RPMI8226 (cell line): ENCODE results near the gene TMEM239.
A peak's percentile ranks its signal among the peaks of the same experiment; 100 is the strongest.
"Not testable (repeated sequence)": the region's sequence is repeated elsewhere in the genome, so short reads cannot be mapped to it uniquely, and the experiment has no call there.

Experiments
- DNase-seq: peaks from one replicate; pipeline ENCODE4 v3.0.0-alpha.2; 2015

The TMEM239 gene

DNA sequence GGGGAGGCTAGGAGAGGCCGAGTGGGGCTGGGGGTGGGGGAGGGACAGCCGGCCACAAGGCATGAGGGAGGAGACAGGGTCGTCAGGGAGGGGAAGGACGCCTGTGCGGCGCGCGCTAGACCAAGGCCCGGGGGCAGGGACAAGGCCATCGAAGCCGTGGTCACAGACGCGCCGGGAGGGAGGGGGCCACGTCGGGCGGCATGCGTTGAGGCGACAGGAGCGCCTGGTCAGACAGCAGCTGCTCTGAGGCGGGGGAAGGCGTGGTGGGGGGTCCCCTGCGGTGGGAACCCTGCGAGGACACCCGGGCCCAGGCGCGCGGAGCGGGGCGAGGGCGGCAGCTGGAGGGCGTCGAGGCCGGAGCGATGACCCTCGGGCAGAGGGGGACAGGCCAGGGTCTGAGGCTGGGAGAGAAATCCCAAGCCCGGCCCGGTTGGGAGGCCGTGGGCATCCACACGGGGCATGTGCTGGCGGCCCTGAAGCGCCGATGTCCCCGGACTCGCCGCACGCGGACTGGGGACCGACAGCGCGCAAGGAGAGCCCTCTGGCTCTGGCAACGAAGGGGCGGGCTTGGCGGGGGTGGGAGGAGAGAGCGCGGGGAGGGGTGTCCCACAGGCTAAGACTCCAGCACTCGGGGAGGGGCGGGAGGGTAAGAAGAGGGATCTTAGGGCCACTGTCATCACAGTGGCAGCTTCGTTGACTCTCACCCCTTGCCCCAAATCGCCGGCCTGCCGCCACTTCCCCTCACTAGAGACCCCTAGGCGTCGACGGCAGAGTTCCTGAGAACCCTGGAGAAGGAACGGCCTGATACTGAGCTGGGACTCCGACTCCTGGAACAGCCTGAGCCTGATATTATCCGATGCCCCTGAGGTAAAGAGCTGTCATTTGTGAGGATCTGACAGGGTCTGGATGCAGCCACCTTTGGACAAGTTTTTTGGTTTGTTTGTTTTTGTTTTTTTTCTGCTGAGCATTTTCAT, 5.0 kb downstream of the TMEM239 start:
- DNase-seq: no peak

GRCh38 chr20:2822073-2822472, 5.9 kb downstream of the TMEM239 start:
- DNase-seq: peak; percentile 62

- no peak for DNase-seq
These were observed 9.6 kb downstream of the TMEM239 start for GRCh38 chr20:2825761-2826160.

DNA sequence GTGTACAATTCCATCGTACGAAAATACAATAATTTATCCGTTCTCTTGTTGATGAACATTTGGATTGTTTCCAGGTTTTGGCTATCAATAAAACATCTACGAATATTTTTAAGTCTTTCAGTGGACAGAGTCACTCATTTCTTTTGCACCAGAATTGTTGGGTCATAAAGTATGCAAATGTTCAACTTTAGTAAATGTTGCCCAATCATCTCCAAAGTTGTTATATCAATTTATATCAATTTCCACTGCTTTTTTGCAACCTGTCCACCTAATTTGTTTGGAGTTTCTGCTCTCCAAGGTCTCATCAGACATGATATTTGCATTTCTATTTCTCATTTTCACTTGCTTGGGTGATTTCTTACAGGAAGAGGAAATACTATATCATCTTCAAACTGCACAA, 10.5 kb downstream of the TMEM239 start:
- no peak for DNase-seq

DNA sequence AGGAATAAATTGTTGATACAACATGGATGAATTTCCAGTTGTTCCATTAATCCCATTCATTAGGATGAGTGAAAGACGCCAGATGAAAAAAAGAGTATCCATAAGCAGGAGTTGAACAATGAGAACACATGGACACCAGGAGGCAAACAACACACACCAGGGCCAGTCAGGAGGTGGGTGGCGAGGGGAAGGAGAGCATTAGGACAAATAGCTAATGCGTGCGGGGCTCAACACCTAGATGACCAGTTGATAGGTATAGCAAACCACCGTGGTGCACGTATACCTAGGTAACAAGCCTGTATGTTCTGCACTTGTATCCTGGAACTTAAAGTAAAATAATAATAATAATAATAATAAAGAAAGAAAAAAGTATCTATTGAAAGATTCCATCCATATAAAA, 13.2 kb downstream of the TMEM239 start:
- DNase-seq: no peak

GRCh38 chr20:2831206-2831605, 15.0 kb downstream of the TMEM239 start:
- DNase-seq: not testable (repeated sequence)

DNA sequence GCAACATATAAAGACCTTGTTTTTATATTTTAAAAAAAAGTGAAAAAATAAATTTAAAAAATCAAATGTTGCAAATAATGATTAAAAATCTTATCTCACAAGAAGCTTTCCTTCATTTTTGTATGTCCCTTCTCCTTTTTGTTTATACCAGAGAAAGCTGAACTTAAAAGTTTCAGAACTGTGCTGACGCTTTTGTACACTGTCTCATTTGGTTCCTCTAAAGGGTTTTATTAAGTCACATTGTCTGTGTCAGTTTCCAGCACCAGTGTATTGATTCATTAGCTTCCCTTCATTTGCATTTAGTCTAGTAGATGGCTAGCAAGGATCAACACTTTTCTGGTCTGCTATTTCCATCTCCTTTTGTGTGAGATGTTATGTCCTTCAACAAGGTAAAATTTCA, 17.6 kb downstream of the TMEM239 start:
- no peak for DNase-seq

GRCh38 chr20:2834401-2835110, 18.4 kb downstream of the TMEM239 start:
- no peak for DNase-seq

- DNase-seq: no peak
These were observed 19.2 kb downstream of the TMEM239 start for GRCh38 chr20:2835331-2835796.

- no peak for DNase-seq
These were observed 19.9 kb downstream of the TMEM239 start for GRCh38 chr20:2836035-2836434.

DNA sequence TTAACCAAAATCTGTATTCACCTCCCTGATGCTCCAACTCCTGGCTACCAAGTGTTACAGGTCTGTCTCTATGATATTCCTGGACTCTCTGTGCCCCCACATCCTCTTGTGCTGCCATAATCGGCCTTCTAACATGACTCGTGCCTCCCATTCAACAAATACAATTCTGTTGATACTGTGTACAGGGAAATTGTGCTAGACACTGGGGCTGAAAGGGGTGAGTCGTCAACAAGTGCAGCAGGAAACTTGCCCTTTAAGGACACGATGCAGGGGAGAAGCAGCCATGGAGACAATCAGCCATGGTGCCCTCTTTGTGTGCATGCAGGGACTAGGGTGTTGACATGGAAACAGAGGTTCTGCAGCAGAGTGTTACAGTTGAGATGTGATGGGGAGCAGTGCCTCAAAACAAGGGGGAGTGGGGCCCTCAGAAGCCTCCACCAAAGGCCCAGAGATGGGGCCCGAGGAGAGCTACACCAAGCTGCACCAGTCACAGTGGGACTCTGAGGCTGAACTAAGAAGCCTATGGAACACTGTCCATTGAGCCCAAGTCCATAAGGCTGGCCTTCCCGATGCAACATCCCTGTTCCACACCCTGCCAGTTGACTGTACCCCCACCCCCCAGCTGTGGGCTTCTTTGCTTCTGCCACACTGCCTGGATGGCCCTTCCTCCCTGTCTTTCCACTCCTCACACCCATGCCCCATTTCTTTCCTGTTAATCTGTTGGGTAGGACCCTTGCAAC, 21.2 kb downstream of the TMEM239 start:
- DNase-seq: no peak

- DNase-seq: no peak
These were observed 22.1 kb downstream of the TMEM239 start for GRCh38 chr20:2838170-2838797.

GRCh38 chr20:2838847-2839671, 22.9 kb downstream of the TMEM239 start:
- no peak for DNase-seq

DNA sequence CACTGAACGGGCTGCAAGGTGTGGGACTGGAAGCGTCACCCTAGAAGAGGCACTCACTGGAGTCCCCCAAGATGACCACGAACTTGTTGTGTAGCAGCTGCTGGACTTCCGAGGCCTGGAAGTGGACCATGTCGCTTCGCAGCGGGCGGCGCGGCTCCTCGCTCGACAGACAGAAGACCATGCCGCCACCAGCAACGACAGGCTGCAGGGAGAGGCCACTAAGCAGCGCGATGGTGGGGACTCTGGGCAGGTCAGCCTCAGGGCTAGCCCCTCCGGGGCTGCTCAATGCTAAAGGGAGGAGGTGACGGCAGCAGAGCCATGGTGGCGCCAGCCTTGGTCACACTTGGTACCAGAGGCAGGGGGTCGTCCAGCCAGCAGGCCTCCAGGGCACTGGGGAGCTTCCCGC, 23.6 kb downstream of the TMEM239 start:
- no peak for DNase-seq

DNA sequence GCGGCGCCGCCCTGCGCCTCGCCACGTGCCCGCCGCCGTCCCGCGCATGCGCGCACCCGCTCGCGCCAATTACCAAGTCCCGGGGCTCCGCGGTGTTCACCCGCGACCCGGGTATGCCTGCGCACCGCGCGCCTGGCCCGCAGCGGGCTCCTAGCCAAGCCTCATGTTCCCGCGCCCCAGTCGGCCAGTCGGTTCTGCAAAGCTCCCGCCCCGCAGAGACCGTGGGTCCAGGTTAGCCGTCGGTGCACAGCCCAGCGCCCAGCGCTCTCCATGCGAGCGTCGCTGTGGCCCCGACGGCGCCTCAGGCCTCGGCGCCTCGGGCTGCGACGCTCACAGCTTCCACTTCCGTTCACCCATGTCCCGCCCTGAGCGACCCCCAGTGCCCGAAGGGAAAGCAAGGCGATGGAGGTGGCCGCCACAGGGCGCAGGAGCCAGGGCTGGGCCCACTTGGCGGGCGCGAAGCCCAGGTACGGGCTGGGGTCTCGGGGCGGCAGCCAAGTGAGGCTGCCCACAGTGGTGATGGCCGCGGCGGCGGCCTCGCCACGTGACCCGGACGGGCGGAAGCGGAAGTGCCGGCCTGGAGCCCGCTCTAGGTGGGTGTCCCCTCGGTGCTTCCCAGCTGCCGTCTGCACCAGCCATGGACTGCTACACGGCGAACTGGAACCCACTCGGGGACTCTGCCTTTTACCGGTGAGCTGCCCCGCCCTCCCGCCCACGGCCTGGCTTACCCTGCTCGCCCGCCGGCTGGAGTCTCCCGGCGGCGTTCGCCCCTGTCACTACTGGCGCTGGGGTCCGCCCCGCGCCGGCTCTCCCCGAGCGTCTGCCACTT, 24.2 kb downstream of the TMEM239 start, which contains the start of the genes PCED1A and VPS16:
TSS of gene PCED1A (minus strand) at position 518 of the 829 bp plus-strand sequence. CDS start 743 bp downstream, outside the sequence.
TSS of gene VPS16 (plus strand) at position 608 of the 829 bp plus-strand sequence. CDS start at position 638, 30 bp downstream.
- DNase-seq: peak; percentile 92

- peak; percentile 44 for DNase-seq
These were observed 24.9 kb downstream of the TMEM239 start for GRCh38 chr20:2840967-2841531.

DNA sequence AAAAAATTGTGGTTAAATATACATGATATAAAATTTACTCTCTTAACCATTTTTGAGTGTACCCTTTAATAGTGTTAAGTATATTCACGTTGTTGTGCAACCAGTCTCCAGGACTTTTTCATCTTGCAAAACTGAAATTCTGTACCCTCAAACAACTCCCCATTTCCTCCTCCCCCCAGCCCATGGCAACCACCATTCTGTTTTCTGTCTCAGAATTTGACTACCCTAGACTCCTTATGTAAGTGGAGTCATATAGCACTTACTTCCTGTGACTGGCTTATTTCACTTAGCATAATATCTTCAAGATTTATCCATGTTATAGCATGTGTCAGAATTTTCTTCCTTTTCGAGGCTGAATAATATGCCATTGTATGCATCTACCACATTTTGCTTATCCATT, 29.4 kb downstream of the TMEM239 start:
- DNase-seq: no peak

DNA sequence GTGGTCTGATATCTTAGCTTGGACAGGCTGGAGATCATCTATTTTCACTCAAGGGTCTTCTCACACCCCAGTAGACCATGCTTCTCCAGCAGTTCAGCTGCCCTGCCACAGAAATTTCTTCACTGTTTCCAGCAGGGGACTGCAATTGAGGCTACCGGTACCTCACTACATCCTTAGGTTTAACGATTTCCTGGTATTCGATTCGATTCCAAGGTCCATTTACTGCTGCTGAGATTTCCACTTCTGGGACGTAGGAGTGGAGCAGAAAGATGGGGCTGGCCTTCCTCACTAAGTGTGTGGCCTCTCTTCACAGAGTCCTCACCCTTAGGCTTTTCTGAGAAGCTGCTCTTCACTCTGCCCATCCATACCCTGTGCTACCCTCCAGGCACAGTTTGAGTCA, 30.5 kb downstream of the TMEM239 start:
- DNase-seq: no peak

- no peak for DNase-seq
These were observed 31.6 kb downstream of the TMEM239 start for GRCh38 chr20:2847802-2848201.

DNA sequence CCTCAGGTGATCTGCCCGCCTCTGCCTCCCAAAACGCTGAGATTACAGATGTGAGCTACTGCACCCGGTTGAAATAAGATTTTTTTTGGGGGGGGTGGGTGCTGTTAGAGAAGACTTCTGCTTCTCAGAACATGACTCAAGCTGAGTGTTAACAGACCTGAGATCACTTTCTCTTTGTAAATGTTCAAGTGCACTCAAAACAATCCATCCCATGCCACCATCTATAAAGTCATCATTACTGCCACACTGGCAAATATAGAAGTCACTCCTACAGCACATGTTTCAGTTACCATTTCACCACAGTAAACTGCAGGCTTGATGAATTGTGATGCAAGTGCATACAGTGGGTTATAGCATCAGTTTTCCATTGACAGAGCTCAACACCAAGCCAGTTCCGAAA, 33.4 kb downstream of the TMEM239 start:
- DNase-seq: no peak
